Neural cell (in vitro differentiated cells): Measurements from ENCODE around the gene MT1HL1.

Experiments
- CTCF ChIP-seq: fragments of 450-650 bp; IDR thresholded peaks from 2 replicates; pipeline ENCODE4 v1.5.1; 2014; ENCODE audit warnings: antibody characterized with exemption, mild to moderate bottlenecking, moderate library complexity; ENCODE audit not compliant: poor library complexity, severe bottlenecking
- EP300 ChIP-seq: fragments of 450-650 bp; conservative IDR thresholded peaks from 2 replicates; pipeline ENCODE4 v1.6.1; 2014; ENCODE audit warnings: antibody characterized with exemption, mild to moderate bottlenecking, moderate library complexity; ENCODE audit not compliant: poor library complexity, severe bottlenecking
- EZH2 ChIP-seq: fragments of 200-600, 300-800 bp; shearing (Covaris generic), sonication (generic); IDR thresholded peaks from 2 replicates; pipeline ENCODE4 v1.6.1; 2014; ENCODE audit warnings: antibody characterized with exemption, low read length, borderline replicate concordance, mild to moderate bottlenecking; ENCODE audit not compliant: insufficient read depth, poor library complexity, severe bottlenecking
- MXI1 ChIP-seq: fragments of 450-650 bp; conservative IDR thresholded peaks from 2 replicates; pipeline ENCODE4 v1.6.1; 2014; ENCODE audit warnings: antibody characterized with exemption, mild to moderate bottlenecking; ENCODE audit not compliant: poor library complexity, severe bottlenecking
- POLR2AphosphoS5 ChIP-seq: IDR thresholded peaks from 2 replicates; pipeline ENCODE4 v1.6.1; 2012
- RAD21 ChIP-seq: fragments of 450-650 bp; conservative IDR thresholded peaks from 2 replicates; pipeline ENCODE4 v1.6.1; 2014; ENCODE audit warnings: antibody characterized with exemption, mild to moderate bottlenecking, moderate library complexity
- REST ChIP-seq: IDR thresholded peaks from 2 replicates; pipeline ENCODE4 v1.6.1; 2012; ENCODE audit warnings: borderline replicate concordance
- SMC3 ChIP-seq: fragments of 450-650 bp; conservative IDR thresholded peaks from 2 replicates; pipeline ENCODE4 v1.6.1; 2014; ENCODE audit warnings: antibody characterized with exemption, mild to moderate bottlenecking, moderate library complexity; ENCODE audit not compliant: poor library complexity
- TAF1 ChIP-seq: IDR thresholded peaks from 2 replicates; pipeline ENCODE4 v1.6.1; 2012; ENCODE audit warnings: low read depth

- TF ChIP-seq EP300, result no peak
- TF ChIP-seq MXI1, result no peak
- no peak for TF ChIP-seq EZH2
- no peak for TF ChIP-seq CTCF
- no peak for TF ChIP-seq POLR2AphosphoS5
- TF ChIP-seq RAD21, result no peak
- no peak for TF ChIP-seq REST
- no peak for TF ChIP-seq SMC3
- no peak for TF ChIP-seq TAF1
These were observed 40.3 kb downstream of the MT1HL1 start for GRCh38 chr1:236963920-236964319.
